Activated naive CD4-positive, alpha-beta T cell treated with anti-CD3 and anti-CD28 coated beads, Interleukin-2, amount 10 ng/mL, durations not matched to agents 5 hours and 36 hours (primary cell): ENCODE data around the gene ETNPPL. TPM values are rescaled to one million over a fixed set of nuclear protein-coding genes. Genes with fewer than 3 reads are reported as not detected.

Source experiments
- total RNA-seq, 2 experiments: library from RNA; stranded (reverse); gene quantifications; one replicate each; pipeline ENCODE4 v1.2.3, GENCODE V29; 2021

Gene ETNPPL
- total RNA-seq: not detected

DNA sequence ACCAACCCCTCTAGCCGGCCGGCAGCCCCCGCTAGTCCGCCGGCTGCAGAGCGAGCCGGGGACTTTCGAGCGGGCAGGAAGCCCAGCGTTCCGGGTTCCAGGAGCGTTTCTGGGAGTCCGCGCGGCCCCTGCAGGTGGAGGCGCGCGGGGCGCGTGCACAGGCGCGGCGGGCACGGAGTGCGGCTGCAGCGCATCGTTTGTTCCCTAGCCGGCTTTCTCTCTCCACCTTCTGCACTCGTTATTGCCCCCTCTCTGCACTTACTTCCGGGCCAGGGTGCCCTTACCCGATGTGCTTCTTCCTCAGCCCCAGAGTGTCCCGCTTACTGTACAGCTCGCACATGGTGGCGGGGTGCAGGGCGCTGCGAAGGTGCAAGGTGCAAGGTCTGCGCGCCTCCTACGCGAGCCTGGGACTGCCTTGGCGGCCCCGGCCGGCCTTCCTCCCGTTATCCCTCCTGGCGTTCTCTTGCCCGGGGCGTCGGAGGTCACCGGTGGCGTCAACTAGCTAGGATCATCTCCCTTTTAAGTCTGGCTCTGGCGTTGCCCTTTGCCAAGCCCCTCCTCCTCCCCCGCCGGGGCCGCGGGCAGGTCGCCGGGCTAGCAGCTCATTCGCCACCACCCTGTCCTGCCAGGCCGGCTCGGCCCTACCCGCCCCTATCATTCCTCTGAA is at the start of gene ETNPPL:
TSS of gene ETNPPL (minus strand) at position 495 of the 667 bp plus-strand sequence. CDS start at position 340, 155 bp downstream.

Other genes starting within 250 kb of the ETNPPL start
- gene RPL34, start 142.5 kb downstream of the ETNPPL start, total RNA-seq: 1,000 to 10,000 TPM; 1,879 to 1,952 TPM
- 10 to 100 TPM; 91.5 to 97.2 TPM for gene OSTC, start 112.5 kb downstream of the ETNPPL start, total RNA-seq